HepG2 (cell line): ENCODE data around the gene NUDT2. TPM values are rescaled to one million over a fixed set of nuclear protein-coding genes. Genes with fewer than 3 reads are reported as not detected.
A peak's percentile ranks its signal among the peaks of the same experiment; 100 is the strongest.

ENCODE experiments used
- CBX2 ChIP-seq, 2 experiments: fragments of 200-600 bp in 1 of 2; sonication (generic); formaldehyde crosslinking in 1 of 2; IDR thresholded peaks; 2 replicates each; pipeline versions ENCODE4 v1.7.0 to v1.8.1; 2018 to 2022; ENCODE audit warnings: low read depth in 2 of 2, low read length in 1 of 2, mild to moderate bottlenecking in 1 of 2, missing genetic modification reagents in 1 of 2
- DNMT1 ChIP-seq: sonication (generic); formaldehyde crosslinking; IDR thresholded peaks from 2 replicates; pipeline ENCODE4 v1.5.1; 2020; ENCODE audit warnings: mild to moderate bottlenecking, missing genetic modification reagents
- GABPB1 ChIP-seq: IDR thresholded peaks from 2 replicates; pipeline ENCODE4 v1.6.1; 2016; ENCODE audit warnings: mild to moderate bottlenecking, missing genetic modification reagents, moderate library complexity, missing compliant biosample characterization
- HNRNPUL1 ChIP-seq: fragments of 200-400 bp; formaldehyde crosslinking; IDR thresholded peaks from 2 replicates; pipeline ENCODE4 v1.6.1; 2017; ENCODE audit warnings: low read depth, mild to moderate bottlenecking, low read length, moderate library complexity
- IKZF5 ChIP-seq: IDR thresholded peaks from 2 replicates; pipeline ENCODE4 v1.6.1; 2018; ENCODE audit warnings: missing genetic modification reagents, mild to moderate bottlenecking, missing compliant biosample characterization
- KDM5A ChIP-seq: fragments of 200-600 bp; sonication (generic); IDR thresholded peaks from 2 replicates; pipeline ENCODE4 v1.7.0; 2018; ENCODE audit warnings: antibody characterized with exemption, mild to moderate bottlenecking, low read length, borderline replicate concordance
- NAIF1 ChIP-seq: sonication (generic); formaldehyde crosslinking; IDR thresholded peaks from 2 replicates; pipeline ENCODE4 v1.5.0; 2020; ENCODE audit warnings: mild to moderate bottlenecking, missing genetic modification reagents, borderline replicate concordance
- NFYC ChIP-seq: IDR thresholded peaks from 2 replicates; pipeline ENCODE4 v1.6.1; 2016; ENCODE audit warnings: missing genetic modification reagents, missing compliant biosample characterization
- PCBP2 ChIP-seq: fragments of 200-400 bp; formaldehyde crosslinking; optimal IDR thresholded peaks from 2 replicates; pipeline ENCODE3; 2018; ENCODE audit warnings: low read length, low read depth; ENCODE audit not compliant: poor library complexity, severe bottlenecking
- RBM39 ChIP-seq: fragments of 200-400 bp; formaldehyde crosslinking; IDR thresholded peaks from one replicate; pipeline ENCODE4 v1.6.1; 2018; ENCODE audit warnings: antibody characterized with exemption, mild to moderate bottlenecking, low read depth, low read length; ENCODE audit not compliant: poor library complexity, severe bottlenecking
- REXO4 ChIP-seq: sonication (generic); formaldehyde crosslinking; IDR thresholded peaks from 2 replicates; pipeline ENCODE4 v1.8.0; 2022; ENCODE audit warnings: missing genetic modification reagents, mild to moderate bottlenecking, borderline replicate concordance
- RFXAP ChIP-seq: sonication (generic); formaldehyde crosslinking; IDR thresholded peaks from 2 replicates; pipeline ENCODE4 v1.4.0; 2020; ENCODE audit warnings: missing genetic modification reagents, borderline replicate concordance
- ZFP62 ChIP-seq: sonication (generic); formaldehyde crosslinking; IDR thresholded peaks from 2 replicates; pipeline ENCODE4 v1.4.0; 2020; ENCODE audit warnings: missing genetic modification reagents
- ZFP82 ChIP-seq: sonication (generic); formaldehyde crosslinking; IDR thresholded peaks from 2 replicates; pipeline ENCODE4 v1.5.1; 2020; ENCODE audit warnings: mild to moderate bottlenecking, missing genetic modification reagents, borderline replicate concordance
- ZFX ChIP-seq: sonication (generic); formaldehyde crosslinking; IDR thresholded peaks from 2 replicates; pipeline ENCODE4 v1.4.0; 2020; ENCODE audit warnings: mild to moderate bottlenecking, low read depth, missing genetic modification reagents, moderate library complexity
- ZMYM2 ChIP-seq: sonication (generic); formaldehyde crosslinking; IDR thresholded peaks from 2 replicates; pipeline ENCODE4 v1.8.0; 2022; ENCODE audit warnings: mild to moderate bottlenecking, missing genetic modification reagents
- ZNF235 ChIP-seq: sonication (generic); formaldehyde crosslinking; IDR thresholded peaks from 2 replicates; pipeline ENCODE4 v1.8.1; 2023; ENCODE audit warnings: mild to moderate bottlenecking, missing genetic modification reagents, borderline replicate concordance
- ZNF292 ChIP-seq: sonication (generic); formaldehyde crosslinking; IDR thresholded peaks from 2 replicates; pipeline ENCODE4 v1.8.1; 2022; ENCODE audit warnings: mild to moderate bottlenecking, low read depth, missing genetic modification reagents, borderline replicate concordance
- ZNF766 ChIP-seq: sonication (generic); formaldehyde crosslinking; IDR thresholded peaks from 2 replicates; pipeline ENCODE4 v1.5.0; 2020; ENCODE audit warnings: missing genetic modification reagents, borderline replicate concordance
- ZNF777 ChIP-seq: sonication (generic); formaldehyde crosslinking; IDR thresholded peaks from 2 replicates; pipeline ENCODE4 v1.4.0; 2020; ENCODE audit warnings: missing genetic modification reagents
- ZNF883 ChIP-seq: sonication (generic); formaldehyde crosslinking; IDR thresholded peaks from 2 replicates; pipeline ENCODE4 v1.5.1; 2020; ENCODE audit warnings: mild to moderate bottlenecking, missing genetic modification reagents; ENCODE audit errors: not compliant biosample characterization
- polyA plus RNA-seq, 8 experiments: library from polyadenylated mRNA; depleted of rRNA in 3 of 8; stranded (reverse) in 7 of 8; unstranded in 1 of 8; fragments of >200 nt; fragmentation: Illumina TruSeq in 4 of 8; extraction: Trizol in 4 of 8; gene quantifications; 2 replicates each; pipeline versions ENCODE4 v1.2.1 to v1.2.3, GENCODE V29; 2011 to 2016; ENCODE audit warnings: low read depth in 4 of 8, missing spikeins in 1 of 8, mixed read lengths in 1 of 8; ENCODE audit not compliant: insufficient read depth in 1 of 8
- total RNA-seq, 5 experiments: library from RNA; depleted of rRNA; stranded (reverse); fragments of >200 nt; fragmentation: Illumina TruSeq; extraction: Trizol; gene quantifications; 2 replicates each; pipeline ENCODE4 v1.2.3, GENCODE V29; 2016; ENCODE audit warnings: low read depth in 1 of 5
- TF ChIP-seq, protein P1 (sequence below): sonication (generic); formaldehyde crosslinking; IDR thresholded peaks from 2 replicates; pipeline ENCODE4 v1.4.0; 2020; ENCODE audit warnings: missing genetic modification reagents, mild to moderate bottlenecking, borderline replicate concordance
- TF ChIP-seq, protein P2 (sequence below): sonication (generic); formaldehyde crosslinking; IDR thresholded peaks from 2 replicates; pipeline ENCODE4 v1.4.0; 2020; ENCODE audit warnings: mild to moderate bottlenecking, missing genetic modification reagents

The NUDT2 gene
- total and polyA plus RNA-seq, 2 of the 13 experiments (the other 11 are each of a cell fraction or from before 2014, with no cell fraction given) = 19.9 to 24.6 TPM

- TF ChIP-seq ZMYM2 (CRISPR knock-in tag) = no peak
- TF ChIP-seq PCBP2 = no peak
- no peak for TF ChIP-seq REXO4 (CRISPR knock-in tag)
- TF ChIP-seq ZNF777 (CRISPR knock-in tag) = peak; percentile 31; the same call in 1 of the 2 replicates
- no peak for TF ChIP-seq ZNF766 (CRISPR knock-in tag)
- no peak for TF ChIP-seq NFYC (CRISPR knock-in tag)
- peak; percentile 47; the same call in 1 of the 2 replicates for TF ChIP-seq IKZF5 (CRISPR knock-in tag)
- TF ChIP-seq ZNF235 (CRISPR knock-in tag) = no peak
- no peak for TF ChIP-seq ZFP82 (CRISPR knock-in tag)
- TF ChIP-seq, protein P1, sequence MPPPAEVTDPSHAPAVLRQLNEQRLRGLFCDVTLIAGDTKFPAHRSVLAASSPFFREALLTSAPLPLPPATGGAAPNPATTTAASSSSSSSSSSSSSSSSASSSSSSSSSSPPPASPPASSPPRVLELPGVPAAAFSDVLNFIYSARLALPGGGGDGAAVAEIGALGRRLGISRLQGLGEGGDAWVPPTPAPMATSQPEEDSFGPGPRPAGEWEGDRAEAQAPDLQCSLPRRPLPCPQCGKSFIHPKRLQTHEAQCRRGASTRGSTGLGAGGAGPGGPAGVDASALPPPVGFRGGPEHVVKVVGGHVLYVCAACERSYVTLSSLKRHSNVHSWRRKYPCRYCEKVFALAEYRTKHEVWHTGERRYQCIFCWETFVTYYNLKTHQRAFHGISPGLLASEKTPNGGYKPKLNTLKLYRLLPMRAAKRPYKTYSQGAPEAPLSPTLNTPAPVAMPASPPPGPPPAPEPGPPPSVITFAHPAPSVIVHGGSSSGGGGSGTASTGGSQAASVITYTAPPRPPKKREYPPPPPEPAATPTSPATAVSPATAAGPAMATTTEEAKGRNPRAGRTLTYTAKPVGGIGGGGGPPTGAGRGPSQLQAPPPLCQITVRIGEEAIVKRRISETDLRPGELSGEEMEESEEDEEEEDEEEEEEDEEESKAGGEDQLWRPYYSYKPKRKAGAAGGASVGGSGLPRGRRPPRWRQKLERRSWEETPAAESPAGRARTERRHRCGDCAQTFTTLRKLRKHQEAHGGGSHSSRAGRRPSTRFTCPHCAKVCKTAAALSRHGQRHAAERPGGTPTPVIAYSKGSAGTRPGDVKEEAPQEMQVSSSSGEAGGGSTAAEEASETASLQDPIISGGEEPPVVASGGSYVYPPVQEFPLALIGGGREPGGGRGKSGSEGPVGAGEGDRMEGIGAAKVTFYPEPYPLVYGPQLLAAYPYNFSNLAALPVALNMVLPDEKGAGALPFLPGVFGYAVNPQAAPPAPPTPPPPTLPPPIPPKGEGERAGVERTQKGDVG (CRISPR knock-in tag) = no peak
- TF ChIP-seq KDM5A = no peak; the same call in 1 of the 2 replicates
- peak; percentile 29 for TF ChIP-seq GABPB1
- TF ChIP-seq ZFP62 (CRISPR knock-in tag) = no peak
- no peak for TF ChIP-seq DNMT1
- TF ChIP-seq RFXAP (CRISPR knock-in tag) = no peak
- TF ChIP-seq RBM39 = no peak
- no peak for TF ChIP-seq CBX2 (IDR thresholded peaks at IDR 0.05; ENCODE audit: low read depth, low read length)
- no peak for TF ChIP-seq CBX2 (CRISPR knock-in tag; IDR thresholded peaks at IDR 0.05; ENCODE audit: low read depth)
- TF ChIP-seq ZFX (CRISPR knock-in tag) = peak; percentile 50; the same call in 1 of the 2 replicates
- no peak for TF ChIP-seq NAIF1 (CRISPR knock-in tag)
- no peak for TF ChIP-seq ZNF292 (CRISPR knock-in tag)
- TF ChIP-seq, protein P2, sequence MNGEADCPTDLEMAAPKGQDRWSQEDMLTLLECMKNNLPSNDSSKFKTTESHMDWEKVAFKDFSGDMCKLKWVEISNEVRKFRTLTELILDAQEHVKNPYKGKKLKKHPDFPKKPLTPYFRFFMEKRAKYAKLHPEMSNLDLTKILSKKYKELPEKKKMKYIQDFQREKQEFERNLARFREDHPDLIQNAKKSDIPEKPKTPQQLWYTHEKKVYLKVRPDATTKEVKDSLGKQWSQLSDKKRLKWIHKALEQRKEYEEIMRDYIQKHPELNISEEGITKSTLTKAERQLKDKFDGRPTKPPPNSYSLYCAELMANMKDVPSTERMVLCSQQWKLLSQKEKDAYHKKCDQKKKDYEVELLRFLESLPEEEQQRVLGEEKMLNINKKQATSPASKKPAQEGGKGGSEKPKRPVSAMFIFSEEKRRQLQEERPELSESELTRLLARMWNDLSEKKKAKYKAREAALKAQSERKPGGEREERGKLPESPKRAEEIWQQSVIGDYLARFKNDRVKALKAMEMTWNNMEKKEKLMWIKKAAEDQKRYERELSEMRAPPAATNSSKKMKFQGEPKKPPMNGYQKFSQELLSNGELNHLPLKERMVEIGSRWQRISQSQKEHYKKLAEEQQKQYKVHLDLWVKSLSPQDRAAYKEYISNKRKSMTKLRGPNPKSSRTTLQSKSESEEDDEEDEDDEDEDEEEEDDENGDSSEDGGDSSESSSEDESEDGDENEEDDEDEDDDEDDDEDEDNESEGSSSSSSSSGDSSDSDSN (CRISPR knock-in tag) = no peak; the same call in 1 of the 2 replicates
- TF ChIP-seq HNRNPUL1 = no peak
- TF ChIP-seq ZNF883 (CRISPR knock-in tag) = no peak
Observed at GRCh38 chr9:34379334-34380033, 50.1 kb downstream of the NUDT2 start (continued).
